WI38 (cell line): ENCODE measurements around the gene PTPRA.

Experiments
- H3K4me3 ChIP-seq: 2 replicates; pipeline ENCODE4 v1.5.1; 2011; ENCODE audit warnings: low read depth, mild to moderate bottlenecking, control low read depth, low read length
- TF ChIP-seq, protein P1 (sequence below): IDR thresholded peaks from 2 replicates; pipeline ENCODE4 v1.5.1; 2012; ENCODE audit warnings: low read depth, mild to moderate bottlenecking, control low read depth, low read length

The PTPRA gene

DNA sequence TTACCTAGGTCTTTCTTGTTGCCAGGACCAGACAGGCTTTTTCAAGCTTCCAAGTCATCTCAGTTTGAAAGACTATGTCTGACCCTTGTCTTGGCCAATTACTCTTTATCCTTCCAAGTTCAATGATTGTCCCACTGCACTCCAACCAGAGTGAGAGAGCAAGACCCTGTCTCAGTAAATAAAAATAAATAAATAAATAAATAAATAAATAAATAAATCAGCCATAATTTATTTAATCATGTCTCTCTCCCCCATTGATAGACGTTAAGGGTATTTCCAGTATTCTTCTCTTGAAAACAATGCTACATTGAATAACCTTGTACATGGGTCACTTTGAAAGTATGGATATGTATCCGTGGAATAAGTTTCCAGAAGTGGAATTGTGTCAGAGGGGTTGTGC, 83.2 kb downstream of the PTPRA start:
- TF ChIP-seq, protein P1, sequence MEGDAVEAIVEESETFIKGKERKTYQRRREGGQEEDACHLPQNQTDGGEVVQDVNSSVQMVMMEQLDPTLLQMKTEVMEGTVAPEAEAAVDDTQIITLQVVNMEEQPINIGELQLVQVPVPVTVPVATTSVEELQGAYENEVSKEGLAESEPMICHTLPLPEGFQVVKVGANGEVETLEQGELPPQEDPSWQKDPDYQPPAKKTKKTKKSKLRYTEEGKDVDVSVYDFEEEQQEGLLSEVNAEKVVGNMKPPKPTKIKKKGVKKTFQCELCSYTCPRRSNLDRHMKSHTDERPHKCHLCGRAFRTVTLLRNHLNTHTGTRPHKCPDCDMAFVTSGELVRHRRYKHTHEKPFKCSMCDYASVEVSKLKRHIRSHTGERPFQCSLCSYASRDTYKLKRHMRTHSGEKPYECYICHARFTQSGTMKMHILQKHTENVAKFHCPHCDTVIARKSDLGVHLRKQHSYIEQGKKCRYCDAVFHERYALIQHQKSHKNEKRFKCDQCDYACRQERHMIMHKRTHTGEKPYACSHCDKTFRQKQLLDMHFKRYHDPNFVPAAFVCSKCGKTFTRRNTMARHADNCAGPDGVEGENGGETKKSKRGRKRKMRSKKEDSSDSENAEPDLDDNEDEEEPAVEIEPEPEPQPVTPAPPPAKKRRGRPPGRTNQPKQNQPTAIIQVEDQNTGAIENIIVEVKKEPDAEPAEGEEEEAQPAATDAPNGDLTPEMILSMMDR = no peak
- H3K4me3 ChIP-seq = no peak overlapping the region

DNA sequence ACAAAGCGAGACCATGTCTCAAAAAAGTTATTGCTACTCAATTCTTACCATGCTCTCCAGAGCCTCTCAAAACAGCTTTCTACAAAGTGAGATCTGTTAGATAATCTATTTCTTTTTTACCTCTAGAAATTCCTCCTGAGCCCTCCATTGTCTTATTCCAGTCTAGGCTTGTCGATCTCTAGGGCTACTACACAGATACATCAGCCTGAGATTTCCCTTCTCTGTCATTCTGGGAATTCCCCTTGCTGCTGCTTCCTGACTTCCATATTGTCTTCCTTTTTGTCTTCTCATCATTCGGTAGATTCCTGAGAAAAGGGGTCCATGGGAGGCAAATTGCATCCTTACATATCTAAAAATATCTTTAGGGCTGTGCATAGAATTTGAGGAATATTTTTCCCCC, 94.6 kb downstream of the PTPRA start:
- H3K4me3 ChIP-seq = no peak overlapping the region
- TF ChIP-seq, protein P1 = no peak

DNA sequence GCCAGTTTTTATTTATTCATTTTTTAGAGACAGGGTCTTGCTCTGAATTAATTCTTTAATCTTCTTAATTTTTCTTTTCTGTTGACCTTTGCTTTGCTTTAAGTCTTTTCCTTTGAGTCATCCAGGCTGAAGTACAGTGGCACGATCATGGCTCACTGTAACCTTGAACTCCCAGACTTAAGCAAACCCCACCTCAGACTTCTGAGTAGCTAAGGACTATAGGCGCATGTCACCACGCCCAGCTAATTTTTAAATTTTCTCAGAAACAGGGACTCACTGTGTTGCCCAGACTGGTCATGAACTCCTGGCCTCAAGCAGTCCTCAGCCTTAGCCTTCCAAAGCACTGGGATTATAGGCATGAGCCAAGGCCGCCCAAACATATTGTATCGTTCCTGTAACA, 98.8 kb downstream of the PTPRA start:
- no peak overlapping the region for H3K4me3 ChIP-seq
- TF ChIP-seq, protein P1 = no peak

DNA sequence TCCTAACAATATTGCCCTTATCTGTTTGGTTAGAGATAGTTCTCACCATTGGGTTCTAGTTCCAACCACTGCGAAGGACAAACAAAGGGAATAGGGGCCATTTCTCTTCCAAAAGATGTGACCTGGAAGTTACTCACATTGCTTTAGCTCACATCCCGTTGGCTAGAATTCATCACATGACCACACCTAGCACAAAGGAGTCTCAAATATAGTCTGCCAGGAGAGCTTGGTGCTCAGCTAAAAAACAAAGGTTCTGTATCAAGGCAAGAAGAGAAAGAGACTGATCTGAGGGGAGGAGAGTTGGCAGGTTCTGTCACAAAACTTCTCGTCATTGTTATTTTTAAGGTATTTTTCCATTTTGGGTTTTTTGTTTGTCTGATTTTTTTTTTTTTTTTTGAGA, 100.3 kb downstream of the PTPRA start:
- no peak overlapping the region for H3K4me3 ChIP-seq
- TF ChIP-seq, protein P1 = no peak

DNA sequence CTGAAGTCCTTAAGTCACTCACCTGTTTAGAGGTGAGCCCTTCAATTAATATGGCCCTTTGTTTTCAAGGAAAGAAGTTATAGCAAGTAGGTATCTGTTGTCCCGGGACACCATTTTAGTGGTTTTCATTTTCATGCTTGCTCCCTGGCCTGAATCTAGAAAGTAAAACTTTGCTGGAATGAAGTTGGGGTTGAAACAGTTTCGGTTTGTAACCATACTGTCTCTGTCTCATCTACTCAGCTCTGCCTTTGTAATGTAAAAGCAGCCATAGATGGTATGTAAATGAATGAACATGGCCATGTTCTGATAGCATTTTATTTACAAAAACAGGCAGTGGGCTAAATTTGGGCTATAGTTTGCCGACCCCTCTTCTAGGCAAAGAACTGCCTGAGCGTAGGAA, 105.2 kb downstream of the PTPRA start:
- no peak overlapping the region for H3K4me3 ChIP-seq
- TF ChIP-seq, protein P1 = no peak

DNA sequence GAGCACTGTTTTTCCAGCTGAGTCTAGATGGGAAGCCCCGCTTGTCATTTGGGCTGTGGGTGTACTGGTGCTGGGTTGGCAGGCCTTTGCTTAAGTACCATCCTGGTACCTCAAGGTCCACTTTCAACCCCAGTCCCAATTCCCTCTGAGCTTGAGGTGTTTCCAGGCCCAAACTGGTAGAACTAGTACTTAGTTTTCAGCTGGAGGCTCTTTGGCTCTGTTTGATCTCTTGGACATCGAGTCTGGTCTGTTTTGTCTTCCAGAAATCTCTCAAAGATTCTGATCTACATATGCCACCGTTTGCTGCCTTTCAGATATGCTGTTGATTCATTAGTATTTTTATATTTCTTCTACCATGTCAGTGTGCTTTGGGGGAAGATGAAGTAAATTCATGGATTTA, 108.4 kb downstream of the PTPRA start:
- TF ChIP-seq, protein P1 = no peak
- H3K4me3 ChIP-seq = no peak overlapping the region

DNA sequence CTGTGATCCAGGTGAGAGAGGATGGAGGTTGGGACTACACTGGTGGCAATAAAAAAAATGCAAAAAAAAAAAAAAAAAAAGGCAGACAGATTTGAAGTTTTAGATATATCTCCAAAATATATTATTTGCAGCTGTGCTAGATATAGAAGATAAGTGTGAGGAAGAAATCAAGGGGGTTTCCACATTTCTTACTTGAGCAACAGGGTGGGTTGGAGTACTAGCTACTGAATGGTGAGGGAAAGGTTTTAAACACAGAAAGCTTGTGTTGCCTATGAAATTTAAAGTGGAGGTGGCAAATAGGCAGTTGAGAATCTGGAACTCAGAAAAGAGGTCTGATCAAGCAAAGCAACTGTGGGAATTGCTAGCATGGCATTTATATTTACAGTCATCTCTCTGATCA, 110.2 kb downstream of the PTPRA start:
- TF ChIP-seq, protein P1 = no peak
- H3K4me3 ChIP-seq = no peak overlapping the region
